H1 (cell line): Measurements from ENCODE around the gene STRN4. TPM values are rescaled to one million over a fixed set of nuclear protein-coding genes. Genes with fewer than 3 reads are reported as not detected.
A peak's percentile ranks its signal among the peaks of the same experiment; 100 is the strongest.

ENCODE experiments used
- CTCF ChIA-PET: fragments of 300-600 bp; sonication (Branson Sonifier 250); formaldehyde crosslinking; loops from one replicate; lab custom pipeline; 2021; ENCODE audit not compliant: partially characterized antibody; lab: Charles Lee
- POLR2A ChIA-PET: fragments of 300-600 bp; sonication (Branson Sonifier 250); formaldehyde crosslinking; loops from one replicate; lab custom pipeline; 2021; ENCODE audit warnings: inconsistent platforms; ENCODE audit not compliant: partially characterized antibody; lab: Charles Lee
- DNase-seq, 2 experiments: peaks; one replicate each; pipeline versions ENCODE4 v3.0.0 to v3.0.0-alpha.2; 2010 to 2022; ENCODE audit warnings: low spot score in 2 of 2, low read depth in 1 of 2, mixed read lengths in 1 of 2
- FAIRE-seq: peaks from 2 replicates; lab custom pipeline; 2011; peaks lifted over from hg19 to GRCh38; lab: Jason Lieb, UNC
- H2AFZ ChIP-seq: 2 replicates; pipeline ENCODE4 v1.8.1; 2012; ENCODE audit warnings: low read length, inconsistent platforms
- H2AK5ac ChIP-seq: 2 replicates; pipeline ENCODE4 v1.6.1; 2013; ENCODE audit warnings: low read depth, low read length
- H2BK120ac ChIP-seq: replicated peaks from 2 replicates; pipeline ENCODE3; 2013; ENCODE audit warnings: low read depth, low read length, inconsistent platforms
- H2BK12ac ChIP-seq: 2 replicates; pipeline ENCODE4 v1.6.1; 2013; ENCODE audit warnings: low read depth, low read length
- H2BK15ac ChIP-seq: 2 replicates; pipeline ENCODE4 v1.6.1; 2013; ENCODE audit warnings: low read length
- H2BK20ac ChIP-seq: 2 replicates; pipeline ENCODE4 v1.6.1; 2013; ENCODE audit warnings: low read length
- H2BK5ac ChIP-seq: 2 replicates; pipeline ENCODE4 v1.6.1; 2013; ENCODE audit warnings: low read depth, low read length
- H3K14ac ChIP-seq: 2 replicates; pipeline ENCODE4 v1.6.1; 2013; ENCODE audit warnings: inconsistent platforms; ENCODE audit not compliant: insufficient read length
- H3K18ac ChIP-seq: 2 replicates; pipeline ENCODE4 v1.6.1; 2013; ENCODE audit warnings: low read length; ENCODE audit errors: extremely low read depth
- H3K23ac ChIP-seq: 2 replicates; pipeline ENCODE4 v1.6.1; 2013; ENCODE audit warnings: inconsistent platforms; ENCODE audit not compliant: insufficient read length
- H3K23me2 ChIP-seq: 2 replicates; pipeline ENCODE4 v1.6.1; 2013; ENCODE audit warnings: low read depth, low read length
- H3K27ac ChIP-seq: 2 replicates; pipeline ENCODE4 v1.6.1; 2011; ENCODE audit warnings: low read depth, low read length, inconsistent platforms
- H3K27me3 ChIP-seq, 4 experiments: replicated peaks in 1 of 4; 1 replicate in 1 of 4; 2 replicates in 3 of 4; pipeline versions ENCODE4 v1.6.1 to v1.8.1; 2011 to 2013; ENCODE audit warnings: low read length in 3 of 4, mild to moderate bottlenecking in 3 of 4, inconsistent platforms in 2 of 4, mixed read lengths in 2 of 4, moderate library complexity in 1 of 4; ENCODE audit not compliant: control insufficient read depth in 3 of 4, insufficient read depth in 3 of 4; ENCODE audit errors: extremely low read depth in 1 of 4
- H3K36me3 ChIP-seq, 4 experiments: 2 replicates each; pipeline versions ENCODE4 v1.6.1 to v1.8.1; 2011 to 2013; ENCODE audit warnings: mild to moderate bottlenecking in 4 of 4, low read length in 3 of 4, moderate library complexity in 2 of 4, control low read depth in 1 of 4, inconsistent platforms in 1 of 4; ENCODE audit not compliant: insufficient read depth in 4 of 4, control insufficient read depth in 2 of 4
- H3K4ac ChIP-seq: replicated peaks from 2 replicates; pipeline ENCODE3; 2013; ENCODE audit warnings: low read length, low read depth, mixed read lengths, inconsistent platforms; ENCODE audit not compliant: insufficient read length
- H3K4me1 ChIP-seq, 4 experiments: replicated peaks in 1 of 4; 1 replicate in 1 of 4; 2 replicates in 3 of 4; pipeline versions ENCODE4 v1.6.1 to v1.8.1; 2011 to 2013; ENCODE audit warnings: low read length in 3 of 4, inconsistent platforms in 2 of 4, mixed read lengths in 1 of 4; ENCODE audit not compliant: insufficient read depth in 4 of 4, control insufficient read depth in 3 of 4
- H3K4me2 ChIP-seq, 2 experiments: 2 replicates each; pipeline versions ENCODE4 v1.6.1 to v1.8.1; 2011 to 2013; ENCODE audit warnings: low read depth in 2 of 2, low read length in 2 of 2, control low read depth in 1 of 2, inconsistent platforms in 1 of 2, mild to moderate bottlenecking in 1 of 2; ENCODE audit not compliant: insufficient read depth in 1 of 2
- H3K4me3 ChIP-seq, 4 experiments: fragments of 200-600, 300-600 bp in 1 of 4; sonication (generic), shearing (Covaris generic), sonication (Bioruptor Twin) in 1 of 4; 2 replicates each; pipeline versions ENCODE4 v1.5.1 to v1.8.1; 2011 to 2016; ENCODE audit warnings: low read length in 4 of 4, low read depth in 3 of 4, control low read depth in 2 of 4, inconsistent platforms in 2 of 4, mild to moderate bottlenecking in 2 of 4, mixed read lengths in 1 of 4, moderate library complexity in 1 of 4; ENCODE audit not compliant: insufficient read depth in 2 of 4; ENCODE audit errors: extremely low read depth in 1 of 4
- H3K56ac ChIP-seq: replicated peaks from 2 replicates; pipeline ENCODE3; 2013; ENCODE audit warnings: low read depth, mild to moderate bottlenecking, mixed read lengths, low read length, inconsistent platforms; ENCODE audit not compliant: insufficient read length
- H3K79me1 ChIP-seq: 2 replicates; pipeline ENCODE4 v1.6.1; 2013; ENCODE audit warnings: low read depth, low read length, control low read depth
- H3K79me2 ChIP-seq, 2 experiments: 2 replicates each; pipeline versions ENCODE4 v1.6.1 to v1.8.1; 2012 to 2013; ENCODE audit warnings: low read length in 2 of 2, mild to moderate bottlenecking in 2 of 2, inconsistent platforms in 1 of 2; ENCODE audit not compliant: insufficient read depth in 2 of 2, control insufficient read depth in 1 of 2
- H3K9ac ChIP-seq, 4 experiments: replicated peaks in 1 of 4; 1 replicate in 1 of 4; 2 replicates in 3 of 4; pipeline versions ENCODE4 v1.6.1 to v1.8.1; 2011 to 2013; ENCODE audit warnings: low read depth in 3 of 4, low read length in 3 of 4, control low read depth in 2 of 4, mild to moderate bottlenecking in 2 of 4, moderate library complexity in 2 of 4, inconsistent platforms in 1 of 4; ENCODE audit errors: extremely low read depth in 1 of 4
- H3K9me3 ChIP-seq, 2 experiments: 2 replicates each; pipeline versions ENCODE4 v1.6.1 to v1.8.1; 2012 to 2013; ENCODE audit warnings: mild to moderate bottlenecking in 2 of 2, moderate library complexity in 2 of 2, control low read depth in 1 of 2, inconsistent platforms in 1 of 2, low read depth in 1 of 2, low read length in 1 of 2, mixed read lengths in 1 of 2; ENCODE audit not compliant: insufficient read depth in 2 of 2
- H4K20me1 ChIP-seq, 2 experiments: replicated peaks in 1 of 2; 2 replicates each; pipeline versions ENCODE3 to v1.8.1; 2011 to 2013; ENCODE audit warnings: inconsistent platforms in 2 of 2, low read length in 2 of 2, mild to moderate bottlenecking in 1 of 2; ENCODE audit not compliant: insufficient read depth in 2 of 2, control insufficient read depth in 1 of 2
- H4K5ac ChIP-seq: 2 replicates; pipeline ENCODE4 v1.6.1; 2013; ENCODE audit warnings: low read length, low read depth, mixed read lengths, inconsistent platforms; ENCODE audit not compliant: insufficient read length
- H4K8ac ChIP-seq: 2 replicates; pipeline ENCODE4 v1.8.0; 2013; ENCODE audit warnings: mild to moderate bottlenecking, moderate library complexity, low read length, inconsistent platforms; ENCODE audit not compliant: insufficient read depth; ENCODE audit errors: extremely low read depth
- H4K91ac ChIP-seq: replicated peaks from 2 replicates; pipeline ENCODE3; 2013; ENCODE audit warnings: low read length, mixed read lengths, inconsistent platforms; ENCODE audit not compliant: insufficient read length
- BACH1 ChIP-seq: IDR thresholded peaks from 2 replicates; pipeline ENCODE4 v1.6.1; 2012; ENCODE audit warnings: low read length, improper control_type of control experiment
- CBX5 ChIP-seq: fragments of 300-800, 300-1000 bp; sonication (generic); IDR thresholded peaks from 2 replicates; pipeline ENCODE4 v1.7.1; 2016; ENCODE audit warnings: antibody characterized with exemption, low read length, low read depth
- CBX8 ChIP-seq: fragments of 300-800, 300-1000 bp; sonication (generic); IDR thresholded peaks from 2 replicates; pipeline ENCODE4 v1.7.1; 2016; ENCODE audit warnings: low read depth, low read length, borderline replicate concordance
- CHD1 ChIP-seq: IDR thresholded peaks from 2 replicates; pipeline ENCODE4 v1.6.1; 2012; ENCODE audit warnings: low read depth, low read length, improper control_type of control experiment
- EGR1 ChIP-seq: IDR thresholded peaks from 2 replicates; pipeline ENCODE4 v1.6.1; 2011; ENCODE audit warnings: low read depth, low read length, borderline replicate concordance
- GABPA ChIP-seq: IDR thresholded peaks from 2 replicates; pipeline ENCODE4 v1.6.1; 2011; ENCODE audit warnings: mild to moderate bottlenecking, low read length, moderate library complexity, borderline replicate concordance; ENCODE audit not compliant: insufficient read depth
- HDAC6 ChIP-seq: IDR thresholded peaks from one replicate; pipeline ENCODE4 v1.7.1; 2012; ENCODE audit warnings: low read depth, mild to moderate bottlenecking, inconsistent platforms, low read length, moderate library complexity
- JUND ChIP-seq: IDR thresholded peaks from 2 replicates; pipeline ENCODE4 v1.6.1; 2011; ENCODE audit warnings: mild to moderate bottlenecking, improper control_type of control experiment, low read length
- POLR2AphosphoS5 ChIP-seq: IDR thresholded peaks from 2 replicates; pipeline ENCODE4 v1.6.1; 2011; ENCODE audit warnings: low read depth, low read length
- POU5F1 ChIP-seq: IDR thresholded peaks from 2 replicates; pipeline ENCODE4 v1.6.1; 2011; ENCODE audit warnings: low read depth, mild to moderate bottlenecking, low read length, moderate library complexity
- RFX5 ChIP-seq: IDR thresholded peaks from 2 replicates; pipeline ENCODE4 v1.6.1; 2011; ENCODE audit warnings: low read depth, low read length, improper control_type of control experiment, borderline replicate concordance
- SIX5 ChIP-seq: IDR thresholded peaks from 2 replicates; pipeline ENCODE4 v1.6.1; 2011; ENCODE audit warnings: mild to moderate bottlenecking, low read depth, low read length
- YY1 ChIP-seq: IDR thresholded peaks from 2 replicates; pipeline ENCODE4 v1.6.1; 2011; ENCODE audit warnings: low read depth, mild to moderate bottlenecking, low read length
- WGBS, 2 experiments: shearing (Covaris generic) in 1 of 2; methylation state at CpG; one replicate each; pipeline versions ENCODE4 v1.1.6 to v1.1.7; 2013 to 2015; ENCODE audit warnings: low lambda C conversion rate in 2 of 2, mixed read lengths in 2 of 2, inconsistent platforms in 1 of 2, low coverage in 1 of 2, missing lambda C conversion rate in 1 of 2; ENCODE audit not compliant: insufficient replicate concordance in 2 of 2, insufficient coverage in 1 of 2, insufficient read length in 1 of 2; ENCODE audit errors: extremely low coverage in 1 of 2, missing lambda C conversion rate in 1 of 2; 5-methylcytosine and 5-hydroxymethylcytosine counted together
- polyA plus RNA-seq, 7 experiments: library from polyadenylated mRNA; depleted of rRNA in 3 of 7; stranded (reverse) in 5 of 7; unstranded in 2 of 7; fragments of >200 nt in 5 of 7; fragments of 200-250 nt in 2 of 7; gene quantifications; 1 replicate in 5 of 7; 2 replicates in 1 of 7; 4 replicates in 1 of 7; pipeline versions ENCODE4 v1.2.1 to v1.2.3, GENCODE V29; 2011 to 2013; ENCODE audit warnings: missing spikeins in 2 of 7, mixed read lengths in 2 of 7
- total RNA-seq: library from RNA; stranded (reverse); fragmentation: NEBNext Ultra II Directional; extraction: Animal tissue kit (Norgen Biotek cat#: 25700); gene quantifications from 2 replicates; pipeline ENCODE4 v1.2.1, GENCODE V29; 2021
- TF ChIP-seq, protein P1 (sequence below): IDR thresholded peaks from 2 replicates; pipeline ENCODE4 v1.6.1; 2012; ENCODE audit warnings: inconsistent platforms

The STRN4 gene
- total and polyA plus RNA-seq, 2 of the 8 experiments (the other 6 are each of a cell fraction or from before 2014, with no cell fraction given) = 120 to 187 TPM

DNA sequence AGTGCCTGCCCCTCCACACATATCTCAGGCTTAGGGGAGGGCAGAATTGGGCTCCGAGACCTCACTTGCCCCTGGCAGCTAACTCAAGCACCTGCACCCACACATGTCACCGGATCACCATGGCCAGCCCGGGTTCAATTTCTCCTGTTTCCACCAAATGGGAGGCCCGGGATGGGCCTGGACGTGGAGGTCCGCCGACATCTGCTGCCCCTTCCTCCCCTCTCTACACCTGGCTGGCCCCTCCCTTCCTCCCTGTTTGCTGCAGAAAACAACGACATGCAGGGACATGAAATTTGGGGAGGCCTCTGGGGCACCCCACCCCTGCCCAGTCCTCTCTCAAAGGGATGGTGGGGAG is 30.7 kb downstream of the STRN4 start:
- Histone ChIP-seq H3K4me3 (peak overlapping the region; percentile 63 to 94 (median 81)), H3K79me2 (peaks cover 0 to 19% of the 10 kb centered on the region in 2 experiments; a peak in 2 of 4 replicates), H4K20me1 (peaks cover 0 to 7% of the 10 kb centered on the region in 2 experiments), H2BK5ac (0 out of 2 replicates have a peak overlapping the region, but pooled peaks have one; percentile 85), H3K14ac (no peak overlapping the region), H3K4me1 (peaks cover 0 to 18% (median 7%) of the 10 kb centered on the region in 4 experiments; a peak in 5 of 7 replicates), H2BK20ac (no peak overlapping the region), H3K18ac (peak overlapping the region; percentile 78), H2AFZ (no peak overlapping the region), H3K27me3 (no peaks in the 10 kb centered on the region), H3K23ac (no peak overlapping the region), H4K91ac (no peak overlapping the region), H2BK120ac (no peak overlapping the region), H2AK5ac (no peak overlapping the region), H3K27ac (no peak overlapping the region), H2BK12ac (no peak overlapping the region), H3K4ac (no peak overlapping the region), H3K23me2 (peaks cover 13% of the 10 kb centered on the region; the same call in 1 of the 2 replicates), H3K9me3 (no peaks in the 10 kb centered on the region), H3K79me1 (0 out of 2 replicates have a peak, but pooled peaks cover 4% of the 10 kb centered on the region), H4K8ac (no peak overlapping the region), H3K9ac (peak overlapping the region in 3 of 4 experiments; percentile 34 to 74 (median 38); a peak in 6 of 7 replicates), H3K56ac (peak overlapping the region; percentile 53), H3K4me2 (peak overlapping the region; percentile 91), H2BK15ac (no peak overlapping the region), H4K5ac (peak overlapping the region; percentile 78), H3K36me3 (peaks cover 2 to 8% (median 5%) of the 10 kb centered on the region in 4 experiments; a peak in 5 of 8 replicates)
- no peak for FAIRE-seq
- no peak for TF ChIP-seq BACH1
- TF ChIP-seq GABPA = no peak
- no peak for TF ChIP-seq POLR2AphosphoS5
- TF ChIP-seq, protein P1, sequence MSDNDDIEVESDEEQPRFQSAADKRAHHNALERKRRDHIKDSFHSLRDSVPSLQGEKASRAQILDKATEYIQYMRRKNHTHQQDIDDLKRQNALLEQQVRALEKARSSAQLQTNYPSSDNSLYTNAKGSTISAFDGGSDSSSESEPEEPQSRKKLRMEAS = no peak
- TF ChIP-seq YY1 = no peak
- TF ChIP-seq SIX5 = no peak
- TF ChIP-seq POU5F1 = no peak
- no peak for TF ChIP-seq HDAC6
- no peak for TF ChIP-seq JUND
- no peak for TF ChIP-seq CHD1
- no peak for TF ChIP-seq CBX5
- no peak for TF ChIP-seq EGR1
- TF ChIP-seq CBX8 = no peak
- TF ChIP-seq RFX5 = no peak
- ChIA-PET CTCF (interaction anchor here (0.6 to 7.5 kb wide), 12 partner anchors 10 to 294 kb away, joined by 3 to 46 read pairs (median 3); no protein-coding TSS in a partner anchor), POLR2A (interaction anchor here (0.7 to 4.7 kb wide), 14 partner anchors 8 to 72 kb away, joined by 3 to 18 read pairs (median 4); partner anchors contain the start of genes DACT3 and SLC1A5)
- DNase-seq = no peak
- WGBS, 2 experiments = 19% methylated on average over 8 of the region's 8 CpGs; no CpG with 5 or more reads in 1 of the 2 experiments
